NAMALWA (cell line): ENCODE measurements around the gene MXI1.
"Not testable (repeated sequence)": the region's sequence is repeated elsewhere in the genome, so short reads cannot be mapped to it uniquely, and the experiment has no call there.

Source experiments
- DNase-seq: peaks from one replicate; pipeline ENCODE4 v3.0.0-alpha.2; 2015; ENCODE audit warnings: low spot score

Gene MXI1

DNA sequence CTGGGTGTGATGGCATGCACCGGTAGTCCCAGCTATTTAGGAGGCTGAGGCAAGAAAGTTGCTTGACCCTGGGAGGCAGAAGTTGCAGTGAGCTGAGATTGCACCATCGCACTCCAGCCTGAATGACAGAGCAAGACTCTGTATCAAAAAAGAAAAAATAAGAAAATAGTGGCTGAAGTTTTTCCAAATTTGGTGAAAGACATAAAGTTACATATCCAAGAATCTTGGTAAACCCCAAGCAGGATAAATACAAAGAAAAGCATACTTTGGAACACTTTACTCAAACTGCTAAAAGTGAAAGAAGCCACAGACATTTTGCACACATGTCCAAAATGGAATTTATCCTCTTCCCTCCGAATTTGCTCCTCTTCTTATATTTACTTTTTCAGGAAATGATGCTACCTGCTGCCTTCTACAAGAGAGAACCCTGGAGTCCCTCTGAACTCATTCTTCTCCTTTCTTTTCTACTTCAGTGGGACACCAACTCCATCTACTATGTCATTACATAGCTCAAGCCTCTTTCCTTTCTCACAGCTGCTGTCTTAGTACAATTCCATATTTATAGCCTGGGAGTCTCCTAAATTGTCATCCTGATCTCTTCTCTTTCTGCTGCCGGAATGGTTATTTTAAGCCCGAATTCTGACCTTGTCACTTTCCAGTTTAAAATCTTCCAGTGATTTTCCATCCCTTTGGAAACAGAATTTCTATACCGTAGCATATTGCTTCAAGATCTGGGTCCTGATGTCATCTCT lies 114.6 kb downstream of the MXI1 start:
- no peak for DNase-seq

GRCh38 chr10:110323503-110323902 lies 116.1 kb downstream of the MXI1 start:
- DNase-seq: no peak

DNA sequence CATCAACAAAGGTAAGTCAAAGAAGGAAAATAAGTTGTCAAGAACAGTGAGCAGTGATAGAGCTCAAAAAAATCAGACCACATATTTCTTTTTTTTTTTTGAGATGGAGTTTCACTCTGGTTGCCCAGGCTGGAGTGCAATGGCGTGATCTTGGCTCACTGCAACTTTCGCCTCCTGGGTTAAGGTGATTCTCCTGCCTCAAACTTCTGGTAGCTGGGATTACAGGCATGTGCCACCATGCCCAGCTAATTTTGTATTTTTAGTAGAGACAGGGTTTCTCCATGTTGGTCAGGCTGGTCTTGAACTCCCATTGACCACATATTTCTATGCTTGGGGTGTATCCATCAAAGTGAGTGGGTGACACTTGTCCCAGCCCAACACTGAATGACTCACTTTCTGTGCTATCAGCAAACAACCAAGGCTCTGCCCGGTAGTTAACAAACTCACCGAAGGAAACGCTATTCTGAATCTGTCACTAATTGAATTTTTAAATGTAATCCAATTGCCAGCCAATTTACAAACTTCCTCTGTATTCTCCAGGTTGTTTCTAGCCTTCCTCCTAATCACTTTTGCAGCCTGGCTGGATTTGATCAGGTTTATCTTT lies 116.9 kb downstream of the MXI1 start:
- DNase-seq: no peak

- DNase-seq: no peak
Measured at GRCh38 chr10:110324805-110325280, 117.4 kb downstream of the MXI1 start.

DNA sequence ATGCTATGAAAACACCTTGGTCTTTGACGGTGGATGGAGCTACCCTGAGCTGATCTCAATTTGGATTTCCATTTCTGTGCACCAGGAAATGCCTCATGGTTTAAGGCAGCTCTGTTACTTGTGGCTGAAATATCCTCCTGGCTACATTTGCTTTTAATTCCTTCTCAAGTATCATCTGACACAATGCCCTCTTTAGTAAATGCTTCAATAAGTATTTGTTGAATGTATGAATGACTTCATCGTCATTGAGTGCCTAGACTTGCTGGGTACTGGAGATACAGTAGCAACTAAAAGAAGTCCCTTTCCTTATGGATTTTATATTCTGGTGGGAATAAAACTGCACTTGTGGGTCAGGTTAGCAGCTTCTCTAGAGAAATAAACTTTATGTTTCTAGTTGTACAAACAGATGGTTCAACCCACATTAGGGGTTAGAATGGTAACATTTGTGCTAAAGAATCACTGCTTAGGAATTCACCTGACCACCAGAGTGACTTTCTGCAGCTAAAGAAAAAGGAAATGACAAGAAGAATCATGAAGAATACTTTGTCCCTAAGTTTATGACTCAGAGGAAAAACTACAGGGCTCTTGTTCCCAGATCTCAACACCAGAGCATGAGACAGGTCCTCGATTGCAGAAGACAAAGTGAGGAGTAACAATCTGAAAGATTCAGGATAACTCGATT lies 119.1 kb downstream of the MXI1 start:
- no peak for DNase-seq

DNA sequence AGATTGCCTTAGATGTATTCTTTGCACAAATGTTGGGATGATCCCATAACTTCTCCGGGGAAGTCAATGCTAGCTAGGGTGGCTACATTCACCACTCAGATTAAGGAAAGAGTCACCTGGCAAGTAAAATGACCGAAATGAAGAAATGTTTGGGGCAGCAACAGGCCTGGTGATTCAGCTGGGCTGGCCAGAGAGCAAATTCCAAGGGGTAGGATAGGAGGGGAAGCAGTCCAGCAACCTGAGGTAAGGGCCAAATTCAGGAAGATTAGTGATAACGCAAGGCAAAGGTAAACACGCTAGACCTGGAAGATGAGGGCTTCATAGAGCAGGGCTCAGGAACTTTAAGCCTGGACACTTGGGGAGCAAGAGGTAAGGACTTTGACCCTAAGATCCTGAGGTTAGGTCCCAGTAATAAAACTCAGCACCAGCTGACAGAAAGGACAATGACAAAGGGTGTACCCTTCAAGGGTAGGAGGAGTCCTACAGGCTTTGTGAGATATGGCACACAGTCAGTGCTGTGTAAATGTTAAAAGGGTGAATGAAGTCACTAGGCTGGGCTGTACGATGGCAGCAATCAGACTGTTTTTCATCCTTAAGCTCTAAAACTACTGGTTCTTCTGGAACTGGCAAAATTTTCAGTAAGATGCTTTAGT lies 120.0 kb downstream of the MXI1 start:
- DNase-seq: no peak

- DNase-seq: no peak
Measured at GRCh38 chr10:110330675-110331074, 123.3 kb downstream of the MXI1 start.

DNA sequence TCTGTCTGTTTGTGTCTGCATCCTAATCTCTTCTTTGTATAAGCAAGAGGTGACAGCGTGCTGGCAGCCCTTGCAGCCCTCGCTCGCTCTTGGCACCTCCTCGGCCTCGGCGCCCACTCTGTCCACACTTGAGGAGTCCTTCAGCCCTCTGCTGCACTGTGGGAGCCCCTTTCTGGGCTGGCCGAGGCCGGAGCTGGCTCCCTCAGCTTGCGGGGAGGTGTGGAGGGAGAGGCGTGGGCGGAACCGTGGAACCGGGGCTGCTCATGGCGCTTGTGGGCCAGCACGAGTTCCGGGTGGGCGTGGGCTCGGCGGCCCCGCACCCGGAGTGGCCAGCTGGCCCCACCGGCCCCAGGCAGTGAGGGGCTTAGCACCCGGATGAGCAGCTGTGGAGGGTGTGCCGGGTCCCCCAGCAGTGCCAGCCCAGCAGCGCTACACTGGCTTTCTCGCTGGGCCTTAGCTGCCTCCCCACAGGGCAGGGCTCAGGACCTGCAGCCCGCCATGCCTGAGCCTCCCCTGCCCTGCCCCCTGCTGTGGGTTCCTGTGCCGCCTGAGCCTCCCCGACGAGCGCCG lies 123.9 kb downstream of the MXI1 start:
- not testable (repeated sequence) for DNase-seq

GRCh38 chr10:110334061-110334656 lies 126.8 kb downstream of the MXI1 start:
- DNase-seq: no peak

- DNase-seq: no peak
Measured at GRCh38 chr10:110335314-110336064, 128.1 kb downstream of the MXI1 start.

DNA sequence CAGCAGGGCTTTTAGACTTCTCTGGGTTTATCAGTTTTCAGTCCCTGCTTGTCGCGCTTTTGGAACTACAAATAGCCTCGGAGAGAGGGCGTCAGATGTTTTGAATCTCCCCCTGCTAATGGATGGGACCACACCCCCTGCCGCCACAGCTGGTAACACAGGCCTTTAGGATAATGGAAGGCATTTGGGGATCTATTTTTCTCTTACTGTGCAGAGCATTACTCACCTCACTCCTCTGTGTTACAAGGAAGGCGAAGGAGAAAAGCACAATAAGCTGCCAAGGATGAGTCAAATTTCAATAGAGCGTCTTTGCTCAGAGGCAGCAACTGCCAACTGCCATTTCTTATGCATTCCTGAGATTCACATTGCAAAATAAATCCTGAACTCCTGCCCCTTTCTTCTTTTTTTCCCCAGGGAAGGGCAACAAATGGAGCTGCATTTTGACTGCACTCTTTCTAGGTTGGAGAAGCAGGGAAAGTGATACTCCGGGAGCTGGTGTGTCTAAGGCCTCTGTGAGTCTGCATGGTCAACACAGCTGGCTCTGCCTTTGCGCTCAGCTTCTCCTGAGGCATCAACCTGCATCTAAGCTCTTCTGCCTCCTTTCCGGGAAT lies 128.8 kb downstream of the MXI1 start:
- DNase-seq: no peak
